GM18907 (cell line): ENCODE results near the gene SLC22A25.
"Not testable (repeated sequence)": the region's sequence is repeated elsewhere in the genome, so short reads cannot be mapped to it uniquely, and the experiment has no call there.

Experiments
- ATAC-seq: cut with Tn5 transposase; IDR thresholded peaks from one replicate; pipeline ENCODE4 v1.9.1; 2021; ENCODE audit warnings: mild to moderate bottlenecking, moderate library complexity; ENCODE audit not compliant: unreplicated experiment

SLC22A25 gene

GRCh38 chr11:63243533-63243932 lies at the start of gene SLC22A25:
TSS of gene SLC22A25 (minus strand) at chr11:63243599. CDS start at chr11:63229652, 13,947 bp downstream.
- no peak for ATAC-seq

GRCh38 chr11:63290285-63290684 lies 46.9 kb upstream of the SLC22A25 start:
- ATAC-seq = no peak

- ATAC-seq = no peak
These were observed 46.3 kb upstream of the SLC22A25 start for GRCh38 chr11:63289658-63290057.

GRCh38 chr11:63282579-63282978 lies 39.2 kb upstream of the SLC22A25 start:
- ATAC-seq = no peak

- ATAC-seq = no peak
These were observed 37.5 kb upstream of the SLC22A25 start for GRCh38 chr11:63280920-63281319.

- no peak for ATAC-seq
These were observed 34.0 kb upstream of the SLC22A25 start for GRCh38 chr11:63277345-63277943.

GRCh38 chr11:63274776-63275175 lies 31.4 kb upstream of the SLC22A25 start:
- ATAC-seq = no peak

GRCh38 chr11:63273685-63274084 lies 30.3 kb upstream of the SLC22A25 start:
- no peak for ATAC-seq

- ATAC-seq = no peak
These were observed 19.1 kb upstream of the SLC22A25 start for GRCh38 chr11:63262547-63262946.

- no peak for ATAC-seq
These were observed 7.9 kb upstream of the SLC22A25 start for GRCh38 chr11:63251312-63251711.

GRCh38 chr11:63250162-63251050 lies 7.0 kb upstream of the SLC22A25 start:
- no peak for ATAC-seq

- ATAC-seq = no peak
These were observed 5.6 kb upstream of the SLC22A25 start for GRCh38 chr11:63248966-63249365.

GRCh38 chr11:63247237-63248002 lies 4.0 kb upstream of the SLC22A25 start:
- ATAC-seq = not testable (repeated sequence)

GRCh38 chr11:63246045-63246444 lies 2.6 kb upstream of the SLC22A25 start:
- no peak for ATAC-seq

- no peak for ATAC-seq
These were observed 1.5 kb upstream of the SLC22A25 start for GRCh38 chr11:63244862-63245261.

GRCh38 chr11:63242089-63242781 lies 1.2 kb downstream of the SLC22A25 start:
- ATAC-seq = no peak

GRCh38 chr11:63240791-63241379 lies 2.5 kb downstream of the SLC22A25 start:
- ATAC-seq = no peak

- no peak for ATAC-seq
These were observed 3.3 kb downstream of the SLC22A25 start for GRCh38 chr11:63240098-63240497.

- ATAC-seq = no peak
These were observed 4.1 kb downstream of the SLC22A25 start for GRCh38 chr11:63239254-63239653.

GRCh38 chr11:63237413-63237812 lies 6.0 kb downstream of the SLC22A25 start:
- ATAC-seq = no peak
